ENCODE measurements around the gene OR2C1. TPM values are rescaled to one million over a fixed set of nuclear protein-coding genes. Genes with fewer than 3 reads are reported as not detected.

The OR2C1 gene
- total RNA-seq, 1 donor from 2014 or later = not detected

DNA sequence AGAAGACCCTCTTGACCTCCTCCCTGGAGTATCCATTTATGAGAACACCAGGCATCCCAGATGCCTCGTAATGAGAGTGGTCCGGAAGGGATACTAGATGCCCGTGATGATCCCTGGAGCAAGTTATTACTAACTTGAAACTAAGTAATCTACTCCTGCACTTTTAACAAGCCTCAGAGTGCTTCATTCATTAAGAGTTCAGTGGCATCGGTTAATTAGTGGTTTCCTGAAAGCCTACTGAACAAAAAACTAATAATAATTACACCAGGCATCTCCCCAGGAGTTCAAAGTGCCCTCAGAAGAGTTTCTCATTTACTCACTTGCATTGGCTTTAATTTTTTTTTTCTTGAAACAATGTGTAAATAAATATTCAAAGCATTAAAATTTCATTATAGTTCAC lies 28.2 kb upstream of the OR2C1 start:
- Mint-ChIP-seq H3K27ac (ENCODE audit: unreplicated experiment) (no peak overlapping the region), H3K27me3 (ENCODE audit: low read depth, unreplicated experiment) (peaks cover 9% of the 10 kb centered on the region), H3K4me3 (ENCODE audit: unreplicated experiment) (no peak overlapping the region), H3K36me3 (ENCODE audit: low read depth, unreplicated experiment) (no peaks in the 10 kb centered on the region), H3K9me3 (ENCODE audit: unreplicated experiment) (peaks cover 10% of the 10 kb centered on the region), H3K4me1 (ENCODE audit: low read depth, unreplicated experiment) (no peaks in the 10 kb centered on the region)
- FAIRE-seq (no peak), DNase-seq (ENCODE audit: low read depth) (no peak)
- TF ChIP-seq EZH2 (IDR thresholded peaks at IDR 0.05; ENCODE audit: insufficient read depth, low read length) = no peak
- TF ChIP-seq, protein P1, sequence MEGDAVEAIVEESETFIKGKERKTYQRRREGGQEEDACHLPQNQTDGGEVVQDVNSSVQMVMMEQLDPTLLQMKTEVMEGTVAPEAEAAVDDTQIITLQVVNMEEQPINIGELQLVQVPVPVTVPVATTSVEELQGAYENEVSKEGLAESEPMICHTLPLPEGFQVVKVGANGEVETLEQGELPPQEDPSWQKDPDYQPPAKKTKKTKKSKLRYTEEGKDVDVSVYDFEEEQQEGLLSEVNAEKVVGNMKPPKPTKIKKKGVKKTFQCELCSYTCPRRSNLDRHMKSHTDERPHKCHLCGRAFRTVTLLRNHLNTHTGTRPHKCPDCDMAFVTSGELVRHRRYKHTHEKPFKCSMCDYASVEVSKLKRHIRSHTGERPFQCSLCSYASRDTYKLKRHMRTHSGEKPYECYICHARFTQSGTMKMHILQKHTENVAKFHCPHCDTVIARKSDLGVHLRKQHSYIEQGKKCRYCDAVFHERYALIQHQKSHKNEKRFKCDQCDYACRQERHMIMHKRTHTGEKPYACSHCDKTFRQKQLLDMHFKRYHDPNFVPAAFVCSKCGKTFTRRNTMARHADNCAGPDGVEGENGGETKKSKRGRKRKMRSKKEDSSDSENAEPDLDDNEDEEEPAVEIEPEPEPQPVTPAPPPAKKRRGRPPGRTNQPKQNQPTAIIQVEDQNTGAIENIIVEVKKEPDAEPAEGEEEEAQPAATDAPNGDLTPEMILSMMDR (IDR thresholded peaks at IDR 0.05; ENCODE audit: insufficient read depth, low read depth, low read length) = no peak
- Histone ChIP-seq H3K79me2 (ENCODE audit: insufficient read depth, low read length) (no peaks in the 10 kb centered on the region), H3K9me3 (ENCODE audit: insufficient read depth, low read depth, low read length) (peaks cover 3% of the 10 kb centered on the region), H3K27me3 (ENCODE audit: insufficient read depth, low read length) (no peaks in the 10 kb centered on the region), H3K36me3 (ENCODE audit: insufficient read depth, low read length) (no peaks in the 10 kb centered on the region), H3K4me2 (ENCODE audit: low read length) (no peak overlapping the region), H3K9ac (ENCODE audit: low read length) (no peak overlapping the region), H4K20me1 (ENCODE audit: insufficient read depth, low read length) (no peaks in the 10 kb centered on the region), H3K27ac (ENCODE audit: low read depth, low read length) (no peak overlapping the region), H3K4me3 (ENCODE audit: insufficient read depth, low read depth, low read length) (no peak overlapping the region), H2AFZ (ENCODE audit: low read depth, low read length) (no peak overlapping the region), H3K4me1 (ENCODE audit: insufficient read depth, low read length) (no peaks in the 10 kb centered on the region)

- Histone ChIP-seq H4K20me1 (ENCODE audit: insufficient read depth, low read length) (no peaks in the 10 kb centered on the region), H3K36me3 (ENCODE audit: insufficient read depth, low read length) (no peaks in the 10 kb centered on the region), H3K27ac (ENCODE audit: low read depth, low read length) (no peak overlapping the region), H3K27me3 (ENCODE audit: insufficient read depth, low read length) (no peaks in the 10 kb centered on the region), H3K9ac (ENCODE audit: low read length) (no peak overlapping the region), H3K4me3 (ENCODE audit: insufficient read depth, low read depth, low read length) (no peak overlapping the region), H3K79me2 (ENCODE audit: insufficient read depth, low read length) (no peaks in the 10 kb centered on the region), H3K4me2 (ENCODE audit: low read length) (no peak overlapping the region), H3K4me1 (ENCODE audit: insufficient read depth, low read length) (no peaks in the 10 kb centered on the region), H2AFZ (ENCODE audit: low read depth, low read length) (no peak overlapping the region), H3K9me3 (ENCODE audit: insufficient read depth, low read depth, low read length) (peaks cover 2% of the 10 kb centered on the region)
- peaks cover 5% of the 10 kb centered on the region for H3K9me3 Mint-ChIP-seq (ENCODE audit: unreplicated experiment)
- H3K36me3 Mint-ChIP-seq (ENCODE audit: low read depth, unreplicated experiment) = no peaks in the 10 kb centered on the region
- peaks cover 9% of the 10 kb centered on the region for H3K27me3 Mint-ChIP-seq (ENCODE audit: low read depth, unreplicated experiment)
- H3K4me3 Mint-ChIP-seq (ENCODE audit: unreplicated experiment) = no peak overlapping the region
- FAIRE-seq (no peak), DNase-seq (ENCODE audit: low read depth) (no peak)
- TF ChIP-seq, protein P1 (IDR thresholded peaks at IDR 0.05; ENCODE audit: insufficient read depth, low read depth, low read length) = no peak
- no peak for TF ChIP-seq EZH2 (IDR thresholded peaks at IDR 0.05; ENCODE audit: insufficient read depth, low read length)
- H3K27ac Mint-ChIP-seq (ENCODE audit: unreplicated experiment) = no peak overlapping the region
- H3K4me1 Mint-ChIP-seq (ENCODE audit: low read depth, unreplicated experiment) = no peaks in the 10 kb centered on the region
Measured at GRCh38 chr16:3328104-3328503, 27.6 kb upstream of the OR2C1 start.

DNA sequence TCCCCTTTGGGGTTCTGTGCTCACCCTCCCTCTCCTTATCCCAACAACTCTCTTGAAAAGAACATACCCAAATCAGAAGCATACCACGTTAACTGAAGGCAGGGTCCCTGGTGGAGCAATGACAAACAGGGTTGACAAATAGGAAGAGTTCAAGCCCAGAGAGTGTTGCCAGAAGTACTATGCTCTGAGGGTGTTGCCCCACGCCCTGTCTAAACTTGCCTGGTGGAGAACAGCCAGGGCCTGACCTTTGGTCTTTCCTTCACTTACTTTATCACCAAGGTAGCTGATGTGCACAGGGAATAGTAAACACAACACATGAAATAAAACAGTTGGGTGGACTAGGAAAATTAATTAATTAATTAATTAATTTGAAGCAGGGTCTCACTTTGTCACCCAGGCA lies 27.0 kb upstream of the OR2C1 start:
- Mint-ChIP-seq H3K4me3 (ENCODE audit: unreplicated experiment) (no peak overlapping the region), H3K27me3 (ENCODE audit: low read depth, unreplicated experiment) (peaks cover 9% of the 10 kb centered on the region), H3K36me3 (ENCODE audit: low read depth, unreplicated experiment) (no peaks in the 10 kb centered on the region), H3K9me3 (ENCODE audit: unreplicated experiment) (peaks cover 4% of the 10 kb centered on the region), H3K27ac (ENCODE audit: unreplicated experiment) (no peak overlapping the region), H3K4me1 (ENCODE audit: low read depth, unreplicated experiment) (no peaks in the 10 kb centered on the region)
- H3K9ac ChIP-seq (ENCODE audit: low read length) = no peak overlapping the region
- no peaks in the 10 kb centered on the region for H3K9me3 ChIP-seq (ENCODE audit: insufficient read depth, low read depth, low read length)
- H3K79me2 ChIP-seq (ENCODE audit: insufficient read depth, low read length) = no peaks in the 10 kb centered on the region
- no peaks in the 10 kb centered on the region for H3K27me3 ChIP-seq (ENCODE audit: insufficient read depth, low read length)
- H3K4me2 ChIP-seq (ENCODE audit: low read length) = no peak overlapping the region
- DNase-seq (ENCODE audit: low read depth) (no peak), FAIRE-seq (no peak)
- no peak overlapping the region for H3K27ac ChIP-seq (ENCODE audit: low read depth, low read length)
- H4K20me1 ChIP-seq (ENCODE audit: insufficient read depth, low read length) = no peaks in the 10 kb centered on the region
- no peak overlapping the region for H3K4me3 ChIP-seq (ENCODE audit: insufficient read depth, low read depth, low read length)
- no peaks in the 10 kb centered on the region for H3K36me3 ChIP-seq (ENCODE audit: insufficient read depth, low read length)
- no peak overlapping the region for H2AFZ ChIP-seq (ENCODE audit: low read depth, low read length)
- H3K4me1 ChIP-seq (ENCODE audit: insufficient read depth, low read length) = no peaks in the 10 kb centered on the region
- TF ChIP-seq EZH2 (IDR thresholded peaks at IDR 0.05; ENCODE audit: insufficient read depth, low read length) = no peak
- TF ChIP-seq, protein P1 (IDR thresholded peaks at IDR 0.05; ENCODE audit: insufficient read depth, low read depth, low read length) = no peak

Data from astrocyte (in vitro differentiated cells and primary cell).